HCT116 (cell line): ENCODE measurements around the gene OSBPL1A.

Experiments
- ELF1 ChIP-seq: IDR thresholded peaks from 2 replicates; pipeline ENCODE4 v1.6.1; 2012; ENCODE audit warnings: low read depth, borderline replicate concordance
- POLR2A ChIP-seq: IDR thresholded peaks from 2 replicates; pipeline ENCODE4 v1.7.0; 2011; ENCODE audit warnings: borderline replicate concordance; ENCODE audit not compliant: insufficient read depth, insufficient read length; ENCODE audit errors: extremely low read depth
- POLR2AphosphoS5 ChIP-seq: IDR thresholded peaks from 2 replicates; pipeline ENCODE4 v1.6.1; 2011; ENCODE audit warnings: mild to moderate bottlenecking, low read depth, low read length, moderate library complexity
- YY1 ChIP-seq: IDR thresholded peaks from 2 replicates; pipeline ENCODE4 v1.6.1; 2011; ENCODE audit warnings: low read length, low read depth, moderate library complexity, mild to moderate bottlenecking; ENCODE audit not compliant: insufficient replicate concordance; ENCODE audit errors: extremely low read depth
- TF ChIP-seq, protein P1 (sequence below), 3 experiments: fragments of 200-600 bp in 1 of 3; sonication (generic) in 1 of 3; IDR thresholded peaks in 2 of 3; conservative IDR thresholded peaks in 1 of 3; 2 replicates each; pipeline ENCODE4 v1.5.1; 2012 to 2017; ENCODE audit warnings: low read depth in 2 of 3, low read length in 2 of 3, antibody characterized with exemption in 1 of 3, borderline replicate concordance in 1 of 3, control low read depth in 1 of 3, mild to moderate bottlenecking in 1 of 3, mixed read lengths in 1 of 3, mixed run types in 1 of 3, moderate library complexity in 1 of 3; ENCODE audit not compliant: insufficient read depth in 1 of 3

DNA sequence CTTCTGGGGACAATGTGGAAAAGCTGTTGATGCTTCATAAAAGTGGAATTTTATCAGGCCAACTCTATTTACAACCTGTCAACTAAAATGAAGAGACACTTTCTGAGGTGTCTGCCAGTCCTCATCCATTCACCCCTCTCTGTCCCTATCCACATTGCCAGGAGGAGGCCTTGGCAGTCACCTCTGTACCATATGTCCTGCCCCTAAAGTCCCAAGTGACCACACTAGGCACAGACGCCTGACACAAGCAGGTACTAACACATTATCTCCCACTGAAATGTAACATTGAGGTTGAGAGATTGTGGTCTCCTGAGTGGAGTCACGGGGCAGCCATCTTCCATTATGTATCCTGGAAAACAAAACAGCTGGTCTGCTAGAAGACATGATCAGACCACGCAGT is 71.4 kb downstream of the OSBPL1A start:
- no peak for TF ChIP-seq POLR2AphosphoS5
- no peak for TF ChIP-seq ELF1
- TF ChIP-seq YY1, result no peak
- TF ChIP-seq, protein P1, sequence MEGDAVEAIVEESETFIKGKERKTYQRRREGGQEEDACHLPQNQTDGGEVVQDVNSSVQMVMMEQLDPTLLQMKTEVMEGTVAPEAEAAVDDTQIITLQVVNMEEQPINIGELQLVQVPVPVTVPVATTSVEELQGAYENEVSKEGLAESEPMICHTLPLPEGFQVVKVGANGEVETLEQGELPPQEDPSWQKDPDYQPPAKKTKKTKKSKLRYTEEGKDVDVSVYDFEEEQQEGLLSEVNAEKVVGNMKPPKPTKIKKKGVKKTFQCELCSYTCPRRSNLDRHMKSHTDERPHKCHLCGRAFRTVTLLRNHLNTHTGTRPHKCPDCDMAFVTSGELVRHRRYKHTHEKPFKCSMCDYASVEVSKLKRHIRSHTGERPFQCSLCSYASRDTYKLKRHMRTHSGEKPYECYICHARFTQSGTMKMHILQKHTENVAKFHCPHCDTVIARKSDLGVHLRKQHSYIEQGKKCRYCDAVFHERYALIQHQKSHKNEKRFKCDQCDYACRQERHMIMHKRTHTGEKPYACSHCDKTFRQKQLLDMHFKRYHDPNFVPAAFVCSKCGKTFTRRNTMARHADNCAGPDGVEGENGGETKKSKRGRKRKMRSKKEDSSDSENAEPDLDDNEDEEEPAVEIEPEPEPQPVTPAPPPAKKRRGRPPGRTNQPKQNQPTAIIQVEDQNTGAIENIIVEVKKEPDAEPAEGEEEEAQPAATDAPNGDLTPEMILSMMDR (IDR thresholded peaks at IDR 0.05 in 2 of 3, conservative IDR thresholded peaks at IDR 0.05 in 1 of 3; ENCODE audit: borderline replicate concordance in 1 of 3, insufficient read depth in 1 of 3, low read depth in 2 of 3, low read length in 2 of 3), result no peak
- TF ChIP-seq POLR2A, result no peak
